ENCODE measurements around the gene RBM26. TPM values are rescaled to one million over a fixed set of nuclear protein-coding genes. Genes with fewer than 3 reads are reported as not detected.

RBM26 gene
- total and polyA plus RNA-seq, 2 of the 4 experiments (the other 2 are of a cell fraction) = 17.6 to 18.1 TPM

DNA sequence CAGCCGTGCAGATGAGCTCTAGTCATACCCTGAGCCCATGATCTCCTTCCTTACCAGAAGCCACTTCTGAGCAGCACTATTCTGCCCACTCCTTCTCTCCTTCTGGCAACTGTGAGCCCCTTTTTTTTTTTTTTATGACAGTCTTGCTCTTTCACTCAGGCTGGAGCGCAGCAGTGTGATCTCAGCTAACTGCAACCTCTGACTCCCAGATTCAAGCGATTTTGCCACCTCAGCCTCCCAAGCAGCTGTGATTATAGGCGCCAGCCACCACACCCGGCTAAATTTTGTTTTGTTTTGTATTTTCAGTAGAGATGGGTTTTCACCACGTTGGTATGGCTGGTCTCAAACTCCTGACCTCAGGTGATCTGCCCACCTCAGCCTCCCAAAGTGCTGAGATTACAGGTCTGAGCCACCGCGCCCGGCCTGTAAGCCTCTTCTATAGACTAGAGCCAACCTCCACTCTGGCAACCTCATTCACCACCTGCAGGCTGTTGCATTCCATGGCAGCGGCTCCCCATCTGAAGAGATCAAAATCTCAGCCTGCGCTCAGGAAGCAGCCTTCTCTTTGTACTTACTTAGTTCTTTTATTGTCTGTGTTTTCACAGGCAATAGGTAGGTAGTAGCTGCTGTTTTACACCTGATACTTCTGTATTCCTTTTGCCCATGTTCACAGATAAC, 40.1 kb upstream of the RBM26 start:
- ATAC-seq (ENCODE audit: low read depth) (no peak), DNase-seq (no peak)
- no TSS peak for BruUV-seq (replicated peaks)
- H2AK5ac ChIP-seq (ENCODE audit: low read depth, low read length) = no peak overlapping the region
- no peak overlapping the region for H2AFZ ChIP-seq (replicated peaks; ENCODE audit: low read length, poor library complexity)
- in situ Hi-C loops (cut with MboI; ENCODE audit: low sequenced_read_pairs) (no loop called here), intact Hi-C loops (cut with micrococcal nuclease) (no loop called here), dilution Hi-C loops (cut with HindIII; ENCODE audit: low sequenced_read_pairs, unreplicated experiment) (loop anchor here (25.0 kb wide), 1 partner anchor 91 kb away; no protein-coding TSS in a partner anchor)
- no peak overlapping the region for H3K4ac ChIP-seq (ENCODE audit: low read depth, low read length)
- H2BK20ac ChIP-seq (ENCODE audit: low read depth, low read length) = no peak overlapping the region
- H4K8ac ChIP-seq (ENCODE audit: low read depth in 2 of 2, low read length in 2 of 2) = no peak overlapping the region
- no peaks in the 10 kb centered on the region for H3K36me3 ChIP-seq (ENCODE audit: control insufficient read depth, insufficient read depth, low read length)
- H3K4me3 ChIP-seq (ENCODE audit: insufficient read depth, low read depth, low read length) = no peak overlapping the region
- H3K23ac ChIP-seq (ENCODE audit: low read depth, low read length) = no peak overlapping the region
- no peak overlapping the region for H2BK5ac ChIP-seq (ENCODE audit: low read depth, low read length, poor library complexity, severe bottlenecking)
- 57% methylated on average over 1 of the region's 11 CpGs; no CpG with 5 or more reads in 1 of the 2 experiments for WGBS, 2 experiments (ENCODE audit: extremely low coverage in 2 of 2, insufficient read length in 1 of 2)
- H4K20me1 ChIP-seq (ENCODE audit: insufficient read depth, low read length) = no peaks in the 10 kb centered on the region
- ChIA-PET CTCF (no interaction called here), POLR2A (ENCODE audit: unreplicated experiment) (no interaction called here)
- H3K56ac ChIP-seq (ENCODE audit: extremely low read depth, insufficient read depth, low read length) = no peak overlapping the region
- no peak overlapping the region for H2BK120ac ChIP-seq (ENCODE audit: low read depth, low read length)
- H4K91ac ChIP-seq (ENCODE audit: insufficient read depth, low read depth, low read length) = no peak overlapping the region
- no peak overlapping the region for H3K27ac ChIP-seq (ENCODE audit: insufficient read depth, low read length)
- H3K9ac ChIP-seq (ENCODE audit: low read depth, low read length) = no peak overlapping the region
- no peak overlapping the region for H3K14ac ChIP-seq (replicated peaks; ENCODE audit: low read depth, low read length)
- no peak overlapping the region for H4K5ac ChIP-seq (ENCODE audit: low read depth, low read length)
- H3K4me1 ChIP-seq (ENCODE audit: control insufficient read depth, insufficient read depth, low read length) = no peaks in the 10 kb centered on the region
- TF ChIP-seq SMC3 (IDR thresholded peaks at IDR 0.05; ENCODE audit: low read depth, low read length) (no peak), BHLHE40 (IDR thresholded peaks at IDR 0.05; ENCODE audit: low read depth, low read length) (no peak), POLR2A (IDR thresholded peaks at IDR 0.05; ENCODE audit: low read depth, low read length) (no peak), RAD21 (IDR thresholded peaks at IDR 0.05; ENCODE audit: low read length) (no peak), RFX5 (IDR thresholded peaks at IDR 0.05; ENCODE audit: low read depth, low read length) (no peak), RCOR1 (IDR thresholded peaks at IDR 0.05; ENCODE audit: insufficient replicate concordance, low read length) (no peak), FOS (IDR thresholded peaks at IDR 0.05; ENCODE audit: low read depth, low read length) (no peak), MXI1 (IDR thresholded peaks at IDR 0.05; ENCODE audit: borderline replicate concordance, low read depth, low read length) (no peak), CEBPB (IDR thresholded peaks at IDR 0.05; ENCODE audit: low read depth, low read length) (no peak), NFE2L2 (IDR thresholded peaks at IDR 0.05; ENCODE audit: low read depth, low read length) (no peak), CHD1 (IDR thresholded peaks at IDR 0.05; ENCODE audit: low read depth, low read length) (no peak), MAFK (IDR thresholded peaks at IDR 0.05; ENCODE audit: low read depth, low read length) (no peak), MAZ (IDR thresholded peaks at IDR 0.05; ENCODE audit: borderline replicate concordance, low read depth, low read length) (no peak)
- TF ChIP-seq, protein P1, sequence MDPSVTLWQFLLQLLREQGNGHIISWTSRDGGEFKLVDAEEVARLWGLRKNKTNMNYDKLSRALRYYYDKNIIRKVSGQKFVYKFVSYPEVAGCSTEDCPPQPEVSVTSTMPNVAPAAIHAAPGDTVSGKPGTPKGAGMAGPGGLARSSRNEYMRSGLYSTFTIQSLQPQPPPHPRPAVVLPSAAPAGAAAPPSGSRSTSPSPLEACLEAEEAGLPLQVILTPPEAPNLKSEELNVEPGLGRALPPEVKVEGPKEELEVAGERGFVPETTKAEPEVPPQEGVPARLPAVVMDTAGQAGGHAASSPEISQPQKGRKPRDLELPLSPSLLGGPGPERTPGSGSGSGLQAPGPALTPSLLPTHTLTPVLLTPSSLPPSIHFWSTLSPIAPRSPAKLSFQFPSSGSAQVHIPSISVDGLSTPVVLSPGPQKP (IDR thresholded peaks at IDR 0.05; ENCODE audit: borderline replicate concordance, low read depth, low read length) = no peak
- TF ChIP-seq, protein P2, sequence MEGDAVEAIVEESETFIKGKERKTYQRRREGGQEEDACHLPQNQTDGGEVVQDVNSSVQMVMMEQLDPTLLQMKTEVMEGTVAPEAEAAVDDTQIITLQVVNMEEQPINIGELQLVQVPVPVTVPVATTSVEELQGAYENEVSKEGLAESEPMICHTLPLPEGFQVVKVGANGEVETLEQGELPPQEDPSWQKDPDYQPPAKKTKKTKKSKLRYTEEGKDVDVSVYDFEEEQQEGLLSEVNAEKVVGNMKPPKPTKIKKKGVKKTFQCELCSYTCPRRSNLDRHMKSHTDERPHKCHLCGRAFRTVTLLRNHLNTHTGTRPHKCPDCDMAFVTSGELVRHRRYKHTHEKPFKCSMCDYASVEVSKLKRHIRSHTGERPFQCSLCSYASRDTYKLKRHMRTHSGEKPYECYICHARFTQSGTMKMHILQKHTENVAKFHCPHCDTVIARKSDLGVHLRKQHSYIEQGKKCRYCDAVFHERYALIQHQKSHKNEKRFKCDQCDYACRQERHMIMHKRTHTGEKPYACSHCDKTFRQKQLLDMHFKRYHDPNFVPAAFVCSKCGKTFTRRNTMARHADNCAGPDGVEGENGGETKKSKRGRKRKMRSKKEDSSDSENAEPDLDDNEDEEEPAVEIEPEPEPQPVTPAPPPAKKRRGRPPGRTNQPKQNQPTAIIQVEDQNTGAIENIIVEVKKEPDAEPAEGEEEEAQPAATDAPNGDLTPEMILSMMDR (conservative IDR thresholded peaks at IDR 0.05; ENCODE audit: low read depth, low read length) = no peak
- TF ChIP-seq, protein P3, sequence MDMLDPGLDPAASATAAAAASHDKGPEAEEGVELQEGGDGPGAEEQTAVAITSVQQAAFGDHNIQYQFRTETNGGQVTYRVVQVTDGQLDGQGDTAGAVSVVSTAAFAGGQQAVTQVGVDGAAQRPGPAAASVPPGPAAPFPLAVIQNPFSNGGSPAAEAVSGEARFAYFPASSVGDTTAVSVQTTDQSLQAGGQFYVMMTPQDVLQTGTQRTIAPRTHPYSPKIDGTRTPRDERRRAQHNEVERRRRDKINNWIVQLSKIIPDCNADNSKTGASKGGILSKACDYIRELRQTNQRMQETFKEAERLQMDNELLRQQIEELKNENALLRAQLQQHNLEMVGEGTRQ (IDR thresholded peaks at IDR 0.05; ENCODE audit: low read depth, low read length) = no peak
- no peaks in the 10 kb centered on the region for H3K27me3 ChIP-seq (ENCODE audit: control insufficient read depth, insufficient read depth, low read length)
- H3K18ac ChIP-seq (ENCODE audit: low read depth, low read length) = no peak overlapping the region
- no peaks in the 10 kb centered on the region for H3K79me1 ChIP-seq (ENCODE audit: low read depth in 1 of 2, low read length in 2 of 2)
- H2AK9ac ChIP-seq (replicated peaks; ENCODE audit: low read depth, low read length, poor library complexity) = no peak overlapping the region
- no peaks in the 10 kb centered on the region for H3K9me1 ChIP-seq (ENCODE audit: insufficient read depth, low read length)
- no peak overlapping the region for H2BK15ac ChIP-seq (ENCODE audit: low read depth, low read length)
- H3K9me3 ChIP-seq (ENCODE audit: control insufficient read depth, insufficient read depth, low read length) = no peaks in the 10 kb centered on the region
- H3K4me2 ChIP-seq (ENCODE audit: low read depth, low read length) = no peak overlapping the region

Measured in IMR-90 (cell line).